Stimulated activated CD8-positive, alpha-beta memory T cell treated with anti-CD3 and anti-CD28 coated beads, Interleukin-7, amount 100 ng/mL, for 4 hours (primary cell): ENCODE data around the gene TM6SF1.
"Not testable (repeated sequence)": the region's sequence is repeated elsewhere in the genome, so short reads cannot be mapped to it uniquely, and the experiment has no call there.

Source experiments
- DNase-seq, 2 donors: peaks; one replicate each; pipeline ENCODE4 v3.0.0-alpha.2; 2020; ENCODE audit warnings: low read depth in 2 of 2

TM6SF1 gene

GRCh38 chr15:83088876-83089275 lies 18.6 kb upstream of the TM6SF1 start:
- DNase-seq = no peak

- no peak for DNase-seq
Observed at GRCh38 chr15:83090465-83090864, 17.0 kb upstream of the TM6SF1 start.

- not testable (repeated sequence) for DNase-seq
Observed at GRCh38 chr15:83091965-83092308, 15.5 kb upstream of the TM6SF1 start.

- no peak for DNase-seq
Observed at GRCh38 chr15:83092309-83092976, 15.0 kb upstream of the TM6SF1 start.

- no peak for DNase-seq
Observed at GRCh38 chr15:83094583-83094982, 12.9 kb upstream of the TM6SF1 start.

- DNase-seq = no peak
Observed at GRCh38 chr15:83098079-83098478, 9.4 kb upstream of the TM6SF1 start.

GRCh38 chr15:83099290-83099689 lies 8.2 kb upstream of the TM6SF1 start:
- DNase-seq = no peak

GRCh38 chr15:83100097-83100646 lies 7.3 kb upstream of the TM6SF1 start:
- DNase-seq = no peak

- no peak for DNase-seq
Observed at GRCh38 chr15:83102346-83102745, 5.1 kb upstream of the TM6SF1 start.

- DNase-seq = no peak
Observed at GRCh38 chr15:83104141-83104540, 3.3 kb upstream of the TM6SF1 start.

GRCh38 chr15:83105440-83105839 lies 2.0 kb upstream of the TM6SF1 start:
- no peak for DNase-seq

GRCh38 chr15:83107841-83108181 lies 366 bp downstream of the TM6SF1 start:
- DNase-seq = no peak

- no peak for DNase-seq
Observed at GRCh38 chr15:83108266-83109219, 1.1 kb downstream of the TM6SF1 start.

- DNase-seq = no peak
Observed at GRCh38 chr15:83109532-83109931, 2.1 kb downstream of the TM6SF1 start.

- DNase-seq = no peak
Observed at GRCh38 chr15:83110381-83110780, 2.9 kb downstream of the TM6SF1 start.

- no peak for DNase-seq
Observed at GRCh38 chr15:83111149-83111548, 3.7 kb downstream of the TM6SF1 start.

- no peak for DNase-seq
Observed at GRCh38 chr15:83112233-83112955, 4.9 kb downstream of the TM6SF1 start.

GRCh38 chr15:83112956-83113299 lies 5.5 kb downstream of the TM6SF1 start:
- DNase-seq = no peak

- no peak for DNase-seq
Observed at GRCh38 chr15:83113881-83114674, 6.6 kb downstream of the TM6SF1 start.

- DNase-seq = no peak
Observed at GRCh38 chr15:83114856-83115255, 7.4 kb downstream of the TM6SF1 start.

GRCh38 chr15:83115410-83115809 lies 8.0 kb downstream of the TM6SF1 start:
- no peak for DNase-seq
